HG02571 (cell line): ENCODE measurements around the gene KATNAL2.

Source experiments
- ATAC-seq: cut with Tn5 transposase; IDR thresholded peaks from one replicate; pipeline ENCODE4 v1.9.1; 2021; ENCODE audit warnings: mild to moderate bottlenecking, moderate library complexity; ENCODE audit not compliant: unreplicated experiment

Gene KATNAL2

DNA sequence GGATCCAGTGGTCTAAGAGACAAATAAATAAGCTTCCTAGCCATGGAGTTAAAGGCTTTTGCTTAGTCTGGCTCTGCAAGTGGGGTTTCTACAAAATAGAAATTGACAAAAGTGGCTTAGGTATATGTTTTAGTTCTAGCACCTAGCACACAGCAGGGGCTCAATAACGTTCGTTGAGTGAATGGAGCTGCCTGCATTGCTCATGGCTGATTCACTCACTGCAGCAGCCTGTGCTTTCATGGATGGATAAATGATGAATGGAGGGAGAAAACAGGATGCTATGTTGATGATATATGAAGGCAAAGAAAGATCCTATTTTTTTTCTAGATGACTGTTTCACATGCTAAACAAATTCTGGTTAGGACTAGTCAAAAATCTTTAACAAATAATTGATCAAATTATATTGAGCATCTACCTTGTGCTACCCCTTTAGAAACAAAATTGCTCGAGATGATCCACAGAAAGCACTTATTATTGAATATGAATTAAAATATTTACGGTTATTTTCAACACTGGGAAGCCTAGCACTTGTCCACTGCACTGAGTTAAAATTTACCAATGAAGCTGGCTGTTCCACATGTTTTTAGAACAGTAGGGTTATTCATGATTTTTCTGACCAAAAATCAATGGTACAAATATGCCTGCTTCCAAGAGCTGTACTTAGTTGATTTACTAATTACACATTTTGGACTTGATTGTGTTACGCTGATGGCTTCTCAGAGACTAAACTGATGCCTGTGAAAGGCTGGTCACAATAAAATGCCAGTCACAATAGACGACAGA, 193.3 kb downstream of the KATNAL2 start:
- no peak for ATAC-seq

DNA sequence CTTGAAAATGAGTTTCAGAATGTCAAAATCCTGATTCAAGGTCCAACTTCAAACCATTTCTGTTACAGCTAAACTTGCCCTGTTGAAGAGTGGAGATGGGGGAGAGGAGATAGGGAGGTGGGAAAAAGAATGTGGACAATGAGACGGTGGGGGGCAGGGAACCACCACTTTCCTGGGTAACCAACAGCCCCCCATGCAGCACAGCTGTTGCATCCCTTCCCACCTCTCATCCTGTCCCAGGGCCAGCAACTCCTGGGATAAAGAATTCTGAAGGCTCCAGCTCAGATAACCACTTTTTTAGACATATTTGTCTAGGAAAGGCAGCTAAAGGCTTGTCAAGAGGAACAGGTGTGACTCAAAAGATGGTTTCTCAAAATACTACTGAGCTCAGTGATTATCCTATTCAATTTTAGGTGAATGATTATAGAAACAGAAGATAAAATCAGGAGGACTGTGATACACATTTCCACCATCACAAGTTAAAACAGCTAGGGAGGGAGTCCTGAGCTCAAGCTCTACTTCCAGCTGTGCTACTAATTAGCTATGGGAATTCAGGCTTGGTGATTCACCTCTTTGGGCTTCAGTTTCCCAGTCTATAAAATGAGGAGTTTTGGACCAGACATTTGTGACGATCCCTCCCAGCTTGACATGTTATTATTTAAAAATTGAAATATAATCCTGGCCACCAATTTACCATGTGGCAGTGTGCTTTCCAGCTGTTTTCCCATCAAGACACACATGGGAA, 196.6 kb downstream of the KATNAL2 start:
- ATAC-seq: no peak

GRCh38 chr18:47115205-47115604, 197.8 kb downstream of the KATNAL2 start:
- no peak for ATAC-seq

DNA sequence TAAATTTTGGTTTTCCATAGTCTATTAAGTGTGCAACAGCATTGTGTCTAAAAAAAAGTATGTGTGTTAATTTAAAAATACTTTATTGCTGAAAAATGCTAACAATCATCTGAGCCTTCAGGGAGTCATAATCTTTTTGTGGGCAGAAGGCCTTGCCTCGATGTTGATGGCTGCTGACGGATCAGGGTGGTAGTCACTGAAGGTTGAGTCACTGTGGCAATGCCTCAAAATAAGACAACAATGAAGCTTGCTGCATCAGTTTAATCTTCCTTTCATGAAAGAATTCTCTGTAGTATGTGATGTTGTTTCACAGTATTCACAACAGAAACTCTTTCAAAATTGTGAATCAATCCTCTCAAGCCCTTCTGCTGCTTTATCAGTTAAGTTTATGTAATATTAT, 201.6 kb downstream of the KATNAL2 start:
- no peak for ATAC-seq

GRCh38 chr18:47120428-47120827, 203.0 kb downstream of the KATNAL2 start:
- ATAC-seq: peak; percentile 89

DNA sequence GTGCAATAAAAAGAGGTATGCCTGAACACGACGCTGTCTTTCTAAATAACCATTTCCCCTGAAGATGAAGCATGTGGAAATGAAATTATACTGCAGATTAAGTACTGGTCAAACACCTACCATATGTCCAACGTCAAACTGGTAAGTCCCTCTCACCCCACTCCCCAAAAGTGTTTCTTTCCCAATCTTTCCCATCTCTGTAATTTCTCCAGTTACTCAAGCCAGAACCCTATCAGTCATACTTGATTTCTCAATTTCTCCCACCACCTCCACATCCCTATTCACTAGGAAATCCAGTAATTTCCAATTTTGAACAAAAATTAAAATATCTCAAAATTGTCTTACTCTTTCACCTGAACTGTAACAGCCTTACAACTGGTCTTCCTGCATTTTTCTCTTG, 203.7 kb downstream of the KATNAL2 start:
- no peak for ATAC-seq

- no peak for ATAC-seq
Observed at GRCh38 chr18:47141289-47141688, 223.9 kb downstream of the KATNAL2 start.

DNA sequence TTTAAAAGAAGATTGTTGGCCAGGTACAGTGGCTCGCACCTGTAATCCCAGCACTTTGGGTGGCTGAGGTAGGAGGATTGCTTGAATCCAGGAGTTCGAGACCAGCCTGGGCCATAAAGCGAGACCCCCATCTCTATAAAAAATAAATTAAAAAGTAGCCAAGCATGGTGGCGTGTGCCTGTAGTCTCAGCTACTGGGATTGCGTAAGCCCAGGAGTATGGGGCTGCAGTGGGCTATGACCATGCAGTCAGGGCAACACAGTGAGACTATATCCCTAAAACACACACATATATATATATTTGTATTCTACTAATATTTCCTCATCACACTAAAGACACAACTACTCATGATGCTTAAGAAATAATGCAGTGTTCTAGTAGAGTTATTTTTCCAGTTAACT, 225.8 kb downstream of the KATNAL2 start:
- no peak for ATAC-seq

- no peak for ATAC-seq
Observed at GRCh38 chr18:47143899-47144485, 226.6 kb downstream of the KATNAL2 start.

DNA sequence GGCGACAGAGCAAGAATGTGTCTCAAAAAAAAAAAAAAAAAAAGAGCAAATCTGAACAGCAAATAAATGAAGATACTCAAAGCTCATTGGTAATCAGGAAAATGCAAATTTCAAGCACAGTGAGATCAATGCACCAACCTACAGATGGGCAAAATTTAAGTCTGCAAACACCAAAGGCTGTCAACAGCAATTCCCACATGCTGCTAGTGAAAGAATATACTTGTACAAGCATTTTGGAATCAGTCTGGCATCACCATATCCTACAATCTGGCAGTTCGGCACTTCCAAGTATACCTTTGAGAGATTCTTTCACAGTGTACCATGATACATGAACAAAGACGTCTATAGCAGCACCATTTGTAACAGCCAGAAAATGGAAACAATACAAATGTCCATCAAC, 228.8 kb downstream of the KATNAL2 start:
- no peak for ATAC-seq

GRCh38 chr18:47149457-47150028, 232.1 kb downstream of the KATNAL2 start:
- ATAC-seq: no peak

DNA sequence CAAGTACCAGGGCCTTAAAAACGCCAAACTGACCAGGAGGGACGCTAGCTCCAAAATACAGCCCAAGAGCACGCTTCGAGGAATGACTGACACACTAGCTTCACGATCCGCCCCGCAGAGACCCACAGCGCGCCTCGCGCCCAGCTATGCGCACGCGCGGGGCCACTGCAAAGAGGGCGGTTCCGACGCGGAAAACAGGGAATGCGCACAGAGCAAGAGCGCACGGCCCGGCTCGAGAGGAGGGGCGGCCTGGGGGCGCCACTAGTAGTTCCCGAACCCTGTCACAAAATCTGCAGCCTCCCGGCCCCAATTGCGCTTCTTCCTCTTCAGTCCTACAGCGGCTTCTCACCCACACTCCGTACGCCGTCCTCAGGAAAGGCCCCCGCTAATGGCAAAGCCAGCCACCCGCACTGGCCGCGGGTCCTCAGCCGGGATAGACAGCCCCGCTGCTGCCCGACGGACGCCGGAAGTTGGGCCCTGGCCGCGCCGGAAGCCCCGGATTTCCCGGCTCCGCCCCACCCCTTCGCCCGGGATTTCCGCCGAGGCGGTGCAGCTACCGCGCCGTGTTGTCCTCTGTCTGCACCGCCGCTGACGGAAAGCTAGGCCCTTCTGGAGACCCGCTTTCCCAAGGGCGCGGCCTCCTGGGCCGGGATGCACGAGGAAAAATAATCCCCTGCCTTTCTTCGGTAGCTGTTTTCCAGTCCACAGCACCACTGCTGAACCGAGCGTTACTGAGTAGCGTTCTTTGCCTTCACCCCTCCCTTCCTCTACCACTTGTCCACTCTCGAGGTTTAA, 232.8 kb downstream of the KATNAL2 start, which contains the start of gene HDHD2:
TSS of gene HDHD2 (minus strand) at position 472 of the 795 bp plus-strand sequence. CDS start 14,061 bp downstream, outside the sequence.
- ATAC-seq: peak; percentile 84

DNA sequence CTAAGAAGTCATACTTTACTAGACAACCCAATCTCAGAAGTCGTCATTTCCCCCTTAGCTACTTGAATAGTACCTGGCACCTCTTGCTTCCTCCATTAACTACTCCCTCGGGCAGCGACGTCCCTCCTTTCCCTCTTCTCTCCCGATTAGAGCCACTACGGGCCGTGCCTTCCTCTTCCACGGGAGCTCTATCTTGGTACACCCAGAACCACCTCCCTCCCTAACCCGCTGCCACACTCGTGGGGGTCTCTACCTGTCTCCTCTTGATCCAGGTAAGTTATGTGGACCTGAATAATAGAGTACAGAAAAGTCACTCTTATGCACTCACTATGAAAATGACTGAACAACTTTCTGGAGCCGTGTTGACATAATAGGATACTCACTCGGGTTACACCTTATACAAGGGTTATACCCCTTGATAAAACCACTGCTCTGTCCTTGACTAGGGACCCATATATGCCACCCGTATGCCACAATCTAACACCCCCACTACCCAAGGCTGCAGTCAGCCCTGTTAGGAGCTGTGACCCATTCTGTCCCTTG, 233.5 kb downstream of the KATNAL2 start:
- peak; percentile 22 for ATAC-seq

GRCh38 chr18:47151439-47151838, 234.0 kb downstream of the KATNAL2 start:
- ATAC-seq: no peak
